T-helper 1 cell treated with Interleukin-12 subunit alpha and Interleukin-12 subunit beta and Interleukin-4 antibody, amounts not matched to agents 30 μg/mL and 1 μg/mL, for 36 hours (primary cell): Measurements from ENCODE around the gene C16orf90.
A peak's percentile ranks its signal among the peaks of the same experiment; 100 is the strongest.
"Not testable (repeated sequence)": the region's sequence is repeated elsewhere in the genome, so short reads cannot be mapped to it uniquely, and the experiment has no call there.

Experiments used
- H3K27ac Mint-ChIP-seq: one replicate; pipeline ENCODE4 v1.8.0; 2021; ENCODE audit warnings: mild to moderate bottlenecking, mixed read lengths
- H3K27me3 Mint-ChIP-seq: one replicate; pipeline ENCODE4 v1.8.0; 2021; ENCODE audit warnings: low read depth, mixed read lengths
- H3K36me3 Mint-ChIP-seq: one replicate; pipeline ENCODE4 v1.8.0; 2021; ENCODE audit warnings: low read depth, mixed read lengths
- H3K4me1 Mint-ChIP-seq: one replicate; pipeline ENCODE4 v1.8.0; 2021; ENCODE audit warnings: low read depth, mixed read lengths
- H3K4me3 Mint-ChIP-seq: one replicate; pipeline ENCODE4 v1.8.0; 2021; ENCODE audit warnings: mild to moderate bottlenecking, moderate library complexity, mixed read lengths
- H3K9me3 Mint-ChIP-seq: one replicate; pipeline ENCODE4 v1.8.0; 2021; ENCODE audit warnings: mixed read lengths

The C16orf90 gene

GRCh38 chr16:3501412-3501761, 6.1 kb upstream of the C16orf90 start:
- peak overlapping the region; percentile 75 for H3K27ac Mint-ChIP-seq
- peaks cover 52% of the 10 kb centered on the region for H3K4me1 Mint-ChIP-seq
- peaks cover 26% of the 10 kb centered on the region for H3K36me3 Mint-ChIP-seq
- H3K9me3 Mint-ChIP-seq, H3K27me3 Mint-ChIP-seq: not testable (repeated sequence)
- H3K4me3 Mint-ChIP-seq = peak overlapping the region; percentile 80

DNA sequence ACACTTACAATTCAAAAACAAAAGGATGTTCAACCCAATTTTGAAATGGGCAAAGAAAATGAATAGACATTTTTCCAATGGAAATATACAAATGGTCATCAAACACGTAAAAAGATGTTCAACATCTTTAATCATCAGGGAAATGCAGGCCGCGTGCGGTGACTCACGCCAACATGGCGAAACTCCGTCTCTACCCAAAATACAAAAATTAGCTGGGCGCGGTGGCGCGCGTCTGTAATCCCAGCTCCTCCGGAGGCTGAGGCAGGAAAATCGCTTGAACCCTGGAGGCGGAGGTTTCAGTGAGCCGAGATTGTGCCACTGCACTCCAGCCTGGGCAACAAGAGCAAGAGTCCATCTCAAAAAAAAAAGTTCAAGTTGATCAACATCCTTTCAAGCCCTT, 3.7 kb upstream of the C16orf90 start:
- Mint-ChIP-seq H3K4me1 (peaks cover 32% of the 10 kb centered on the region), H3K27ac (no peak overlapping the region), H3K36me3 (peaks cover 8% of the 10 kb centered on the region), H3K27me3 (no peaks in the 10 kb centered on the region), H3K4me3 (no peak overlapping the region), H3K9me3 (no peaks in the 10 kb centered on the region)

DNA sequence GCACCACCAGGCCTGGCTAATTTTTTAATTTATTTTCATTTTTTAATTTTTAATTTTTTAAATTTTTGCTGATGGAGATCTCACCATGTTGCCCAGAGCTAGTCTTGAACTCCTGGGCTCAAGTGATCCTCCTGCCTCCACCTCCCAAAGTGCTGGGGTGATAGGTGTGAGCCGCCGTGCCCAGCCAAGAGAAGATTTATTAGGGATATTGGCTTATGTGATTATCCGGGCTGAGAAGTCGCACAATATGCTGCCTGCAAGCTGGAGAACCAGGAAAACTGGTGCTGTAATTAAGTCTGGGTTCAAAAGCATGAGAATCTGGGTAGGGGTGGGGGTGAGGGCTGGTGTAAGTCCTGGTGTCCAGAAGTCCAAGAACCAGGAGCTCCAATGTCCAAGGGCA, 2.5 kb upstream of the C16orf90 start:
- peaks cover 23% of the 10 kb centered on the region for H3K4me1 Mint-ChIP-seq
- H3K27me3 Mint-ChIP-seq = no peaks in the 10 kb centered on the region
- H3K27ac Mint-ChIP-seq = no peak overlapping the region

DNA sequence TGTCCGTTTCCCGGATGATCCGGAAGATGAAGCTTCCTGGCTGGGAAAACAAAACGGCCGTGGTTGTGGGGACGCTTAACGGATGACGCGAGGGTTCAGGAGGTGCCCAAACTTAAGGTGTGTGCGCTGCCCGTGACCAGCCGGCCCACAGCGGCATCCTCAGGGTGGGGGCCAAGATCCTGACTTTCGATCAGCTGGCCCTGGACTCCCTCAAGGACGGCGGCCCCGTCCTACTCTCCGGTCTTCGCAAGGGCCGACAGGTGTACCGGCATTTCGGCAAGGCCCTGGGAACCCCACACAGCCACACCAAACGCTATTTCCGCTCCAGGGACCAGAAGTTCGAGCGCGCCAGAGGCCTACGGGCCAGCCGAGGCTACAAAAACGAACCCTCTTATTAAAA, 1.1 kb upstream of the C16orf90 start:
- Mint-ChIP-seq H3K4me1 (peaks cover 10% of the 10 kb centered on the region), H3K27ac (no peak overlapping the region), H3K4me3 (no peak overlapping the region), H3K9me3 (no peaks in the 10 kb centered on the region), H3K27me3 (no peaks in the 10 kb centered on the region), H3K36me3 (peaks cover 2% of the 10 kb centered on the region)

More for the DNA sequence above, 2.5 kb upstream of the C16orf90 start:
- no peak overlapping the region for H3K4me3 Mint-ChIP-seq
- no peaks in the 10 kb centered on the region for H3K9me3 Mint-ChIP-seq
- H3K36me3 Mint-ChIP-seq = peaks cover 8% of the 10 kb centered on the region

GRCh38 chr16:3494386-3494973, 809 bp downstream of the C16orf90 start:
- H3K4me1 Mint-ChIP-seq = no peaks in the 10 kb centered on the region

DNA sequence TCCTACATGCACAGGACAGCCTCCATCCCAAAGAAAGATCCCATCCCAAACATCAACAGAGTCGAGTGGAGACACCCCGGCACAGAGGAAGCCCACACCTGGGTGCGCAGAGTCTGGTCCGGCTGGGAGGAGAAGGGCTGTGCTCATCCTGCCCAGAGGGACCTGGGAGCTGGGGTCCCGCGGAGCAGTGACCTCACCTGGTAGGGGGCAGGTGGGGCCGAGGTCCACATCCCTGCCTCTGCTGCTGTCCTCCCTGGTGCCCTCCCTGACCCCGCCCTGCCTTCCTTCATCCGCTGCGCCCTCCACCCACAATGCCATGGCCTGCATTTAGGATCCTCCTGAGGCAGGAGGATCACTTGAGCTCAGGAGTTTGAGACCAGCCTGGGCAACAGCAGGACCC, 2.9 kb downstream of the C16orf90 start:
- Mint-ChIP-seq H3K9me3 (no peaks in the 10 kb centered on the region), H3K27me3 (no peaks in the 10 kb centered on the region), H3K4me1 (no peaks in the 10 kb centered on the region), H3K36me3 (no peaks in the 10 kb centered on the region), H3K27ac (no peak overlapping the region), H3K4me3 (no peak overlapping the region)

More at GRCh38 chr16:3494386-3494973, 809 bp downstream of the C16orf90 start:
- H3K36me3 Mint-ChIP-seq = no peaks in the 10 kb centered on the region
- H3K27me3 Mint-ChIP-seq = no peaks in the 10 kb centered on the region
- H3K9me3 Mint-ChIP-seq = no peaks in the 10 kb centered on the region
- H3K4me3 Mint-ChIP-seq = no peak overlapping the region
- H3K27ac Mint-ChIP-seq = no peak overlapping the region

DNA sequence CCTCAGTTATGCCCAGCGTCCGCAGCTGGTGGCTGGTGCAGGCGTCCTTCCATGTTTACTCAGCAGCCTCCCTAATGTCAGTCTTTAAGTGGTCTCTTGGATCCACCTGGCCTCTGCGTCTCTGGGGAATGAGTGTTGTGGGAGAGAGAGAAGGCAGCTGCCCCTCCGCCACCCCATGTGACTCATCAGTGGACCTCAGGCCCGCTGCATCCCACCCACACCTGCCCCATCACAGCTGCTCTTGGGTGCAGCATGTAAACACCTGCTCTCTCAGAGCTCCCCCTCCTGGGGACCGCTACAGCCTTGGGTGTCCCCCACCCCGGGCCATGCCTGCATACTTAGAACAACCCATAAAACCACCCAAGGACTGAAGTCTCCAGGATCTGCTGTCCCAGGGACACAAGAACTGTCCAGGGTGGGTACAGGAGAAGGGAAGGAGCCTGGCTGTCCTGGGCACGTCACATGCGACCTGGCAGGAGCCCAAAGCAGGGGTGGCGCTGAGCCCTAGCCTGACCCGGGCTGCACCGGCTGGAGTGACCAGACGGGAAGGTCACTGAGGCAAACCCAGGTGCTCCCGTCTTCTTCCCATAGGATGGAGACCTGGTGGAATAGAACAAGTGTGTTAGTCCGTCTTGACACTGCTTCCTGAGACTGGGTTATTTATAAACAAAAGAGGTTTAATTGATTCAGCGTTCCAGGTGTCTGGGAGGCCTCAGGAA, 4.2 kb downstream of the C16orf90 start:
- no peaks in the 10 kb centered on the region for H3K36me3 Mint-ChIP-seq
- H3K27ac Mint-ChIP-seq = no peak overlapping the region
- H3K4me3 Mint-ChIP-seq = no peak overlapping the region
- H3K27me3 Mint-ChIP-seq = no peaks in the 10 kb centered on the region
- H3K9me3 Mint-ChIP-seq = no peaks in the 10 kb centered on the region
- no peaks in the 10 kb centered on the region for H3K4me1 Mint-ChIP-seq

- Mint-ChIP-seq H3K4me1 (no peaks in the 10 kb centered on the region), H3K4me3 (no peak overlapping the region), H3K9me3 (no peaks in the 10 kb centered on the region), H3K27me3 (no peaks in the 10 kb centered on the region), H3K36me3 (peaks cover 2% of the 10 kb centered on the region), H3K27ac (no peak overlapping the region)
These were observed 6.5 kb downstream of the C16orf90 start for GRCh38 chr16:3488801-3489200.

GRCh38 chr16:3487521-3488410, 7.5 kb downstream of the C16orf90 start:
- Mint-ChIP-seq H3K4me3 (no peak overlapping the region), H3K36me3 (peaks cover 11% of the 10 kb centered on the region), H3K27me3 (no peaks in the 10 kb centered on the region), H3K9me3 (no peaks in the 10 kb centered on the region), H3K4me1 (no peaks in the 10 kb centered on the region), H3K27ac (no peak overlapping the region)

DNA sequence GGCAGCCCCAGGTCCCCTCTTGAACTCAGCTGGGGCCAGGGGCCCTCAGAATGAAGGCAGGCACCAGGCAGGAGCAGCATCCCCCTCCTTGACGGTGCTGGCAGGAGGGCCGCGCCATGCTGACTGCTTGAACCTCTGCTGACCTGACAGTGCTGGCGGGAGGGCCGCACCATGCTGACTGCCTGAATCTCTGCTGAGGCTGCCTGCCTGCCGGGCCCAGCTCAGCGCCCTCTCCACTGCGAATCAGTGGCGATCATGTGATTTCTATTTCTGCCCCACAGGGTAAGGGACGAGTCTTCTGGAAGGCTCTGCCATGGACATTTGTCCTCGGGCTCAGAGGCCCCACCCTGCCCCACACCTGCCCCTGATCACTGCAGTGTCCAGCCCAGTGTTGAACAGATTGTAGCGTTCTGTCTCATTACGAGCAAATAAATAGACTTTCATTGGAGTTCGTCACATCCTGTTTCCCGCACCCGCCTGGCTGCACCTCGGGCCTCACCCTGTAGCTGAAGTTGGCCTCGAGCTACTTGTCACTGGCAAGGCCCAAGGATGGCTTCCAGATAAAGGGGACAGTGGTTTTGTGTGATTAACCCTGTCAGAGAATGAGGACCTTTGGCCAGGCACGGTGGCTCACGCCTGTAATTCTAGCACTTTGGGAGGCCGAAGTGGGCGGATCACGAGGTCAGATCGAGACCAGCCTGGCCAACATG, 8.6 kb downstream of the C16orf90 start:
- Mint-ChIP-seq H3K27ac (no peak overlapping the region), H3K27me3 (no peaks in the 10 kb centered on the region), H3K9me3 (no peaks in the 10 kb centered on the region), H3K4me1 (no peaks in the 10 kb centered on the region), H3K36me3 (peaks cover 16% of the 10 kb centered on the region), H3K4me3 (no peak overlapping the region)

DNA sequence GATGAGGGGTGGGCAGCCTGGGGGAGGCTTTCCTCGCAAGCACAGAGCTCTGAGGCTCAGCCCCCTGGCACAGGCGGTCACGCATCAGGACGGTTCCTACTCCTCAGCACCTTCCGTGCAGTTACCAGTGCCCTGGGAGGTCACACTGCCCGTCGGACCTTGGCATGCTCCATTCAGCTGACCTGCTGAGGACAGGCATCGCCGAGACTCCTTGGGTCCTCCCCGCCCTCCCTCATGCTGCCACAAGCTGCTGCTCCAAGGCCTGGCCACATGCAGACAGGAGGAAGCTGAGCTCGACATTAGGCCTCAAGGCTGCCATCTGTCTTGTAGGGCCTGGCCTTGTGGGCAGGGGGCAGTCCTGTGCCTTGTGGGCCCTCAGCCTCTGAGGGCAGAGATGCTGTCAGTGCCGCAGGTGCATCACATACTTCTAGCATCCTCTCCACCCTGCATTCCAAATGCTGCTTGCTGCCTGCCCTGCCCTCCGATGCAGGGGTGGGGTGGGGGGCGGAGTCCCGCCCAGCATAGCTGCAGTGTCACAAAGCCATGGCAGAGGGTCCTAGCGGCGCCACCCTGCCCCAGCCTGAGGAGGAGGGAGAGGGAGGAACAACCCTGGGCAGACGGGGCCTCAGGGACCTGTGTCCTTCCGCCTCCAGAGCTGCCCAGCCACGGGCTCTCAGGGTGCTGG, 9.3 kb downstream of the C16orf90 start:
- Mint-ChIP-seq H3K9me3 (no peaks in the 10 kb centered on the region), H3K27me3 (no peaks in the 10 kb centered on the region), H3K36me3 (peaks cover 20% of the 10 kb centered on the region), H3K27ac (no peak overlapping the region), H3K4me1 (no peaks in the 10 kb centered on the region), H3K4me3 (no peak overlapping the region)

GRCh38 chr16:3485097-3485745, 10.1 kb downstream of the C16orf90 start:
- Mint-ChIP-seq H3K27me3 (no peaks in the 10 kb centered on the region), H3K4me3 (no peak overlapping the region), H3K9me3 (no peaks in the 10 kb centered on the region), H3K36me3 (peaks cover 20% of the 10 kb centered on the region), H3K4me1 (no peaks in the 10 kb centered on the region), H3K27ac (no peak overlapping the region)

GRCh38 chr16:3484318-3485096, 10.8 kb downstream of the C16orf90 start:
- Mint-ChIP-seq H3K27me3 (no peaks in the 10 kb centered on the region), H3K4me1 (peaks cover 3% of the 10 kb centered on the region), H3K9me3 (no peaks in the 10 kb centered on the region), H3K4me3 (no peak overlapping the region), H3K27ac (no peak overlapping the region), H3K36me3 (peaks cover 22% of the 10 kb centered on the region)
